ENCODE data around the gene IFT43.
"Not testable (repeated sequence)": the region's sequence is repeated elsewhere in the genome, so short reads cannot be mapped to it uniquely, and the experiment has no call there.

IFT43 gene

GRCh38 chr14:75981426-75982265 lies 3.9 kb upstream of the IFT43 start, which contains the start of gene TGFB3:
TSS of gene TGFB3 (minus strand) at chr14:75981995. CDS start at chr14:75980893, 1,102 bp downstream.
- peak; percentile 47 to 48 for ATAC-seq

GRCh38 chr14:75982266-75983018 lies 3.1 kb upstream of the IFT43 start:
- peak; percentile 71 for ATAC-seq

- no peak for ATAC-seq
These were observed 2.6 kb upstream of the IFT43 start for GRCh38 chr14:75983019-75983358.

- ATAC-seq: no peak
These were observed 889 bp upstream of the IFT43 start for GRCh38 chr14:75984674-75985073.

GRCh38 chr14:75986439-75986765 lies 839 bp downstream of the IFT43 start:
- ATAC-seq: no peak

- ATAC-seq: no peak
These were observed 1.8 kb downstream of the IFT43 start for GRCh38 chr14:75987201-75987970.

- no peak for ATAC-seq
These were observed 3.6 kb downstream of the IFT43 start for GRCh38 chr14:75989134-75989533.

GRCh38 chr14:75990297-75990696 lies 4.7 kb downstream of the IFT43 start:
- ATAC-seq: no peak

GRCh38 chr14:75991753-75992152 lies 6.2 kb downstream of the IFT43 start:
- ATAC-seq: no peak

- ATAC-seq: no peak
These were observed 8.0 kb downstream of the IFT43 start for GRCh38 chr14:75993567-75994041.

GRCh38 chr14:75995372-75996041 lies 9.9 kb downstream of the IFT43 start:
- no peak for ATAC-seq

GRCh38 chr14:75996488-75996887 lies 10.9 kb downstream of the IFT43 start:
- ATAC-seq: no peak

GRCh38 chr14:75999511-76000190 lies 14.1 kb downstream of the IFT43 start:
- no peak for ATAC-seq

- ATAC-seq: no peak
These were observed 16.8 kb downstream of the IFT43 start for GRCh38 chr14:76002383-76002782.

GRCh38 chr14:76006253-76006652 lies 20.7 kb downstream of the IFT43 start:
- ATAC-seq: no peak

- ATAC-seq: no peak
These were observed 21.8 kb downstream of the IFT43 start for GRCh38 chr14:76007379-76007778.

GRCh38 chr14:76007852-76008251 lies 22.3 kb downstream of the IFT43 start:
- no peak for ATAC-seq

GRCh38 chr14:76009627-76010026 lies 24.1 kb downstream of the IFT43 start:
- not testable (repeated sequence) for ATAC-seq

GRCh38 chr14:76011930-76012329 lies 26.4 kb downstream of the IFT43 start:
- no peak for ATAC-seq

GRCh38 chr14:76012354-76012753 lies 26.8 kb downstream of the IFT43 start:
- ATAC-seq: no peak

- no peak for ATAC-seq
These were observed 29.6 kb downstream of the IFT43 start for GRCh38 chr14:76015191-76015590.

GRCh38 chr14:76015668-76016067 lies 30.1 kb downstream of the IFT43 start:
- no peak for ATAC-seq
